ENCODE measurements around the gene SCUBE3. TPM values are rescaled to one million over a fixed set of nuclear protein-coding genes. Genes with fewer than 3 reads are reported as not detected.

SCUBE3 gene
- total and polyA plus RNA-seq, 2 of the 13 experiments (the other 11 are each of a cell fraction or from before 2014, with no cell fraction given): not detected

GRCh38 chr6:35297601-35298481 lies 84.1 kb downstream of the SCUBE3 start, which contains the start of gene DEF6 (continued):
- TF ChIP-seq ZNF318 (CRISPR knock-in tag; IDR thresholded peaks at IDR 0.05) (0 out of 2 replicates have a peak, but pooled peaks have one; percentile 56), POGZ (CRISPR knock-in tag; IDR thresholded peaks at IDR 0.05) (peak; percentile 78), CHD4 (IDR thresholded peaks at IDR 0.05; ENCODE audit: borderline replicate concordance, low read length) (no peak), NKX3-1 (CRISPR knock-in tag; IDR thresholded peaks at IDR 0.05) (0 out of 2 replicates have a peak, but pooled peaks have one; percentile 30), ZBTB49 (CRISPR knock-in tag; IDR thresholded peaks at IDR 0.05; ENCODE audit: borderline replicate concordance) (no peak)
- TF ChIP-seq, protein P1, sequence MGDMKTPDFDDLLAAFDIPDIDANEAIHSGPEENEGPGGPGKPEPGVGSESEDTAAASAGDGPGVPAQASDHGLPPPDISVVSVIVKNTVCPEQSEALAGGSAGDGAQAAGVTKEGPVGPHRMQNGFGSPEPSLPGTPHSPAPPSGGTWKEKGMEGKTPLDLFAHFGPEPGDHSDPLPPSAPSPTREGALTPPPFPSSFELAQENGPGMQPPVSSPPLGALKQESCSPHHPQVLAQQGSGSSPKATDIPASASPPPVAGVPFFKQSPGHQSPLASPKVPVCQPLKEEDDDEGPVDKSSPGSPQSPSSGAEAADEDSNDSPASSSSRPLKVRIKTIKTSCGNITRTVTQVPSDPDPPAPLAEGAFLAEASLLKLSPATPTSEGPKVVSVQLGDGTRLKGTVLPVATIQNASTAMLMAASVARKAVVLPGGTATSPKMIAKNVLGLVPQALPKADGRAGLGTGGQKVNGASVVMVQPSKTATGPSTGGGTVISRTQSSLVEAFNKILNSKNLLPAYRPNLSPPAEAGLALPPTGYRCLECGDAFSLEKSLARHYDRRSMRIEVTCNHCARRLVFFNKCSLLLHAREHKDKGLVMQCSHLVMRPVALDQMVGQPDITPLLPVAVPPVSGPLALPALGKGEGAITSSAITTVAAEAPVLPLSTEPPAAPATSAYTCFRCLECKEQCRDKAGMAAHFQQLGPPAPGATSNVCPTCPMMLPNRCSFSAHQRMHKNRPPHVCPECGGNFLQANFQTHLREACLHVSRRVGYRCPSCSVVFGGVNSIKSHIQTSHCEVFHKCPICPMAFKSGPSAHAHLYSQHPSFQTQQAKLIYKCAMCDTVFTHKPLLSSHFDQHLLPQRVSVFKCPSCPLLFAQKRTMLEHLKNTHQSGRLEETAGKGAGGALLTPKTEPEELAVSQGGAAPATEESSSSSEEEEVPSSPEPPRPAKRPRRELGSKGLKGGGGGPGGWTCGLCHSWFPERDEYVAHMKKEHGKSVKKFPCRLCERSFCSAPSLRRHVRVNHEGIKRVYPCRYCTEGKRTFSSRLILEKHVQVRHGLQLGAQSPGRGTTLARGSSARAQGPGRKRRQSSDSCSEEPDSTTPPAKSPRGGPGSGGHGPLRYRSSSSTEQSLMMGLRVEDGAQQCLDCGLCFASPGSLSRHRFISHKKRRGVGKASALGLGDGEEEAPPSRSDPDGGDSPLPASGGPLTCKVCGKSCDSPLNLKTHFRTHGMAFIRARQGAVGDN (CRISPR knock-in tag; IDR thresholded peaks at IDR 0.05): peak; percentile 95
